ENCODE data around the gene TNRC6A.
"Not testable (repeated sequence)": the region's sequence is repeated elsewhere in the genome, so short reads cannot be mapped to it uniquely, and the experiment has no call there.

Gene TNRC6A

GRCh38 chr16:24848065-24848464 lies 118.6 kb downstream of the TNRC6A start:
- DNase-seq: no peak

- no peak for DNase-seq
Measured at GRCh38 chr16:24849641-24850040, 120.2 kb downstream of the TNRC6A start.

DNA sequence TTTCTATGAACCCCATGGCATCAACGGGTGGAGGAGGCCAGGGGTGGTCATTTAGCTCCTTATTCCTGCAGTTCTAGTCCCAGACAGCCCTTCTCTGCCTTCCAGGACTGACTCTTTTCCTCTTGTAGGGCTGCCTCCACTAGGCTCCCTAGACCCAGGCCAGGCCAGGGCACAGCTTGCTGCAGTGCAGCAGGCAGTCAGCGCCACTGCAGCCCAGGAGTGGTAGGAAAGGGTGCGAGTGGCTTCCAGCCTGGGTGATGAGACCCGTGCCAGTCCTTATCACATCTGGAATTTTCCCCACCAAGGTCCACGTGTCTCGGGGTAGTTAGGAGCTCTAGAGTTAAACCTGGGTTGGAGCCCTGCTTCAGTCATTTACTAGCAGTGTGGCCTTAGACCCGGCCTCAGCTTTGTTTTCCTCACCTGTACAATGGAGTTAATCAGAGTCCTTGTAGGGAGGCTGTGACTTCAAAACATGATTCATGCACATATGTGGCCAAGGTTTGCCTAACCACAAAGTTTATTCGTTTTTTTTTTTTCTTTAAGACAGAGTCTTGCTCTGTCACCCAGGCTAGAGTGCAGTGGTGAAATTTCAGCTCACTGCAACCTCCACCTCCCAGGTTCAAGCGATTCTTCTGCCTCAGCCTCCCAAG lies 121.0 kb downstream of the TNRC6A start:
- DNase-seq: no peak

DNA sequence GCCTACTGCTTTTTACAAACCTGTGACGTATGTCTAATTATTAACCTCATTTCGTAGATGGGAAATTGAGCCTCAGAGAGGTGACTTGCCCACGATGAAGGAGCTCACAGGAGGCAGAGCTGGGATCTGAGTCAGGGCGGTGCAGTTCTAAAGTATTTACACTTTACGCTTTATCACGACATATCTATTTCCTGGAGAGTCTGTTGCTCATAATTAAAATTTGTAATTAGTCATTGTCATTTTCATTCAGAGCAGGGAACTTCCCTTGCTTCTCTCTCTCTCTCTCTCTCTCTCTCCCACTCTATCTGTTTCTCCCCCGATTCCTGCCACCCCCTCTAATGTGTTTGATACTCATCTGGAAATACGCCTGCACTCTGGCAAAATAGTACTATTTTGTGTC lies 122.2 kb downstream of the TNRC6A start:
- DNase-seq: no peak

DNA sequence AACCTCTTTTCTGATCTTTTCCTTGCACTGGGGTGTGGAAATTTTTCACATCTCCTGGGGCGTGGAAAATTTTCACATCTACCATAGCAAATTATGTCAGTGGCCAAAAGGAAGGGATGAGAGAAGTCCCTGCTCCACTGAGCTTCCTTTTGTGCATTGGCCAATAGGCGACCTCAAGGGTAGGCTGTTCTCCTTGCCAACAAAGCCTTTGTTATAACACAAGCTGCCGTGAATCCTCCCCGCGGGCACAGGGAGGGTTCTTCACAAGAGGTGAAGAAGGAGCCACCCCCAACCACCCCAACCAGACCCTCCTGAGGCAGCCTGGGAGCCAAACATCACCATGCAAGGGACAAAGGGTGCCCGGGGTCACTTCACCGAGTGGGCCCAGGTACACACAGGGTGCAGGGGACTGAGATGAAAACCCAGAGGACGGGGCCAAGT lies 122.8 kb downstream of the TNRC6A start:
- DNase-seq: no peak

DNA sequence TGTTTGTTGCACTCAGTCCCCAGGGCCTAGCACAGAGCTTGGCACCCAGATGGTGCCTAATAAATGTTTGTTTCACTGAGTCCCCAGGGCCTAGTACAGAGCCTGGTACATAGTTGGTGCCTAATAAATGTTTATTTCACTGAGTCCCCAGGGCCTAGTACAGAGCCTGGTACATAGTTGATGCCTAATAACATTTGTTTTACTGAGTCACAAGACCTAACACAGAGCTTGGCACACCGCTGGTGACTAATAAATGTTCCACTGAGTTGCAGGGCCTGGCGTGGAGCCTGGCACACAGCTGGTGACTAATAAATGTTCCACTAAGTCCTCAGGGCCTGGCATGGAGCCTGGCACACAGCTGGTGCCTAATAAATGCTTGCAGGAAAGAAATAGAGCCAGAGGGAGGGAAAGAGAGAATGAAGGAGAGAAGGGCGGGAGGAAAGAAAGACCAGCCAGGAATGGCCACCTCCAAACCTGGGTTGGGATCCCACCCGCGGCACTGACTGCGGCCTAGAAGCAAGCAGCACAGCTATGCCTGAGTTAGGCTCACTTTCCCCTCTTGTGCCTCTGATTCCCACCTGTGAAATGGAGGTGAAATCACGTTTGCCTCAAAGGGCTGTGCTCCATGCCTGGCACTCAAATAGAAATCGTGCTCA lies 123.8 kb downstream of the TNRC6A start:
- no peak for DNase-seq

- DNase-seq: peak; percentile 4
Measured at GRCh38 chr16:24853830-24854229, 124.4 kb downstream of the TNRC6A start.

DNA sequence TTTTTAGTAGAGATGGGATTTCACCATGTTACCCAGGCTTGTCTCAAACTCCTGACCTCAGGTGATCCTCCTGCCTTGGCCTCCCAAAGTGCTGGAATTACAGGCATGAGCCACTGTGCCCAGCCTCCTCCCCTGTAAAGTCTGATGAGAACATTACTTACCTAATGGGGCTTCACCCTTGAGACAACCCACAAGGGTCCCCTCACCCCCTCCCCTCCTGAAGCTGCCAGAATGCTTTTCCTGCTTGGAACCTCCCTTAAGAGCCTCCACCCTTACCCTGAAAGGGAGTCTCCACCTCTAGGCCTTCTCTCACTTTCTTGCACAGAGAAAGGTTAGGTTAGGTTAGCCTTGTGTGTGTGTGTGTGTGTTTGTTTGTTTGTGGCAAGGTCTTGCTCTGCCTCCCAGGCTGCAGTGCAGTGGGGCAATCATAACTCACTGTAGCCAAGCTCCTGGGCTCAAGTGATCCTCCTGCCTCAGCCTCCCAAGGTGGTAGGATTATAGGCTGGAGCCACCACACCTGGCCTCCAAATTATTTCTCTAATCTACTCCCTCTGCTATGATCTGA lies 125.2 kb downstream of the TNRC6A start:
- DNase-seq: no peak

DNA sequence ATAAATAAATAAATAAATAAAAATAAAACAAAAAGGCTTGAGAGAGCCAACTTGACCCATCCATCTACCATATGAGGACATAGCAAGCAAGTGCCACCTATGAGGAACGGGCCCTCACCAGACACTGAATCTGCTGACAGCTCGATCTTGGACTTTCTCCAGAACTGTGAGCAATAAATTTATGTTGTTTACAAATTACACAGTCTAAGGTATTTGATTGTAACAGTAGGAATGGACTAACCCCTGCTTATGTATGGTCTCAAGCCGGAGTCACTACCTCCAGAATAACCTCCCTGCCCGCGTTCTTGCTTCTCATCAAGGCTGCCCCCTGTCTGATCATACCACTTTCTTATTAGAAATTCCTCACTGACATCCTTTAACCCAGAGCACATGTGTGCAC lies 126.2 kb downstream of the TNRC6A start:
- no peak for DNase-seq

GRCh38 chr16:24856871-24857270 lies 127.4 kb downstream of the TNRC6A start:
- not testable (repeated sequence) for DNase-seq

- DNase-seq: no peak
Measured at GRCh38 chr16:24858219-24859041, 129.0 kb downstream of the TNRC6A start.

DNA sequence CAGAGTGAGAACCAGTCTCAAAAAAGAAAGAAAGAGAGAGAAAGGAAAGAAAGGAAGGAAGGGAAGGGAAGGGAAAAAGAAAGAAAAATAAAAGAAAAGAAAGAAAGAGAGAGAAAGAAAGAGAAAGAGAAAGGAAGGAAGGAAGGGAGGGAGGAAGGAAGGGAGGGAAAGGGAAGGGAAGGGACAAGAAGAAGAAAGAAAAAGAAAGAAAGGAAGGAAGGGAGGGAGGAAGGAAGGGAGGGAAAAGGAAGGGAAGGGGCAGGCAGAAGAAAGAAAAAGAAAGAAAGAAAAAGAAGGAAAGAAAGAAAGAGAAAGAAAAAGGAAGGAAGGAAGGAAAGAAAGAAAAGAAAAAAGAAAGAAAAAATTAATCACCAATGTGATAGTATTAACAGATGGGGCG lies 132.0 kb downstream of the TNRC6A start:
- no peak for DNase-seq

- DNase-seq: no peak
Measured at GRCh38 chr16:24863582-24864437, 134.4 kb downstream of the TNRC6A start.

GRCh38 chr16:24869033-24869432 lies 139.6 kb downstream of the TNRC6A start:
- no peak for DNase-seq

DNA sequence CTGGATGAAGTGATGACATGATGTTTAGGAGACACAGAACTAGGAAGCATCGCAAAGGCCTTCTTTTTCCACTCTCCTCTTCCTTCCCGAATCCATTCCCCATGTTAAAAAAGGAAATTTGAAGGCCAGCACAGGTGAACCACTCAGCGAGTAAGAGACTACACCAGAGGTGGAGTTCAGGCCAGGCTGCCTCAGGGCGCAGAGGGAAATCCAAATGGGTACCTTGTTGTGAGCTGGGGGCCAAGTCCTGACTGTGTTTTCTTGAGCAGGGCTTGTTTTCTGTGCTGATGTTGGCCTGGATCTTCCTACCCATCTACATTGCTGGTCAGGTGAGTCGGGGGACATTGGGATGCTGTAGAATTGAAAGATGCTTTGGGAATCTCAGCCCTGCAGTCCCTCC lies 142.4 kb downstream of the TNRC6A start:
- DNase-seq: no peak

- DNase-seq: no peak
Measured at GRCh38 chr16:24873028-24873427, 143.6 kb downstream of the TNRC6A start.

GRCh38 chr16:24875466-24875865 lies 146.0 kb downstream of the TNRC6A start:
- DNase-seq: no peak

Data from NCI-H1105 (cell line).